Body of pancreas (tissue), 4 donors: Measurements from ENCODE around the gene LRRC8A. TPM values are rescaled to one million over a fixed set of nuclear protein-coding genes. Genes with fewer than 3 reads are reported as not detected.

Source experiments
- ATAC-seq: fragments of 150-250 bp; one replicate; pipeline ENCODE4 v1.9.1; 2016
- DNase-seq, 4 donors: peaks; one replicate each; pipeline ENCODE4 v3.0.0-alpha.2; 2019
- H3K27ac ChIP-seq, 4 donors: fragments of 200-600 bp; sonication (generic); 1 replicate in 3 of 4; 2 replicates in 1 of 4; pipeline versions ENCODE4 v1.5.1 to v1.6.1; 2016 to 2019; ENCODE audit warnings: mild to moderate bottlenecking in 1 of 4, mixed read lengths in 1 of 4, moderate library complexity in 1 of 4
- H3K27me3 ChIP-seq, 2 donors: fragments of 200-600 bp; sonication (generic); one replicate each; pipeline ENCODE4 v1.6.0; 2016; ENCODE audit warnings: mild to moderate bottlenecking in 1 of 2
- H3K36me3 ChIP-seq, 2 donors: fragments of 200-600 bp; sonication (generic); replicated peaks in 1 of 2; 2 replicates each; pipeline ENCODE4 v1.5.1; 2016; ENCODE audit warnings: low read depth in 2 of 2; ENCODE audit not compliant: insufficient read depth in 1 of 2
- H3K4me1 ChIP-seq: fragments of 200-600 bp; sonication (generic); one replicate; pipeline ENCODE4 v1.6.0; 2016
- H3K4me3 ChIP-seq, 2 donors: fragments of 200-600 bp; sonication (generic); 1 replicate in 1 of 2; 2 replicates in 1 of 2; pipeline ENCODE4 v1.5.1; 2016 to 2019
- H3K9me3 ChIP-seq, 3 donors: fragments of 200-600 bp; sonication (generic); 1 replicate in 2 of 3; 2 replicates in 1 of 3; pipeline ENCODE4 v1.5.1; 2016
- CTCF ChIP-seq, 7 experiments: fragments of 450-650 bp in 4 of 7; fragments of 200-600 bp in 3 of 7; sonication (generic) in 3 of 7; IDR thresholded peaks; one replicate each; pipeline ENCODE4 v1.5.1; 2016 to 2019; ENCODE audit warnings: antibody characterized with exemption in 7 of 7
- POLR2A ChIP-seq, 3 donors: fragments of 450-650 bp; IDR thresholded peaks; one replicate each; pipeline ENCODE4 v1.6.1; 2016; ENCODE audit warnings: antibody characterized with exemption in 3 of 3, mild to moderate bottlenecking in 2 of 3
- WGBS, 2 donors: methylation state at CpG; one replicate each; pipeline ENCODE4 v1.1.5; 2017; 5-methylcytosine and 5-hydroxymethylcytosine counted together
- intact Hi-C: fragments of 100-400 bp; cut with DNase I; formaldehyde crosslinking; loops from one replicate; pipeline ENCODE4 v1.15.1; 2023
- total RNA-seq, 2 donors: library from RNA; depleted of rRNA; stranded (reverse); fragments of >200 nt; gene quantifications; one replicate each; pipeline ENCODE4 v1.1.0, GENCODE V29; 2016

LRRC8A gene
- total RNA-seq, 2 donors from 2014 or later = 21.0 to 23.7 TPM

GRCh38 chr9:128901379-128901778 lies 19.4 kb downstream of the LRRC8A start:
- Histone ChIP-seq H3K27me3 (no peaks in the 10 kb centered on the region), H3K27ac (no peak overlapping the region), H3K36me3 (no peaks in the 10 kb centered on the region), H3K4me1 (peaks cover 12% of the 10 kb centered on the region), H3K9me3 (no peaks in the 10 kb centered on the region), H3K4me3 (no peak overlapping the region)
- intact Hi-C loops = no loop called here
- no peak for DNase-seq
- TF ChIP-seq CTCF (IDR thresholded peaks at IDR 0.05) (no peak), POLR2A (IDR thresholded peaks at IDR 0.05) (no peak)
- no peak for ATAC-seq
- WGBS, 2 donors = 60 to 89% methylated on average over 3 to 7 of the region's 7 CpGs

- ATAC-seq = no peak
- no peak for DNase-seq
- TF ChIP-seq CTCF (IDR thresholded peaks at IDR 0.05) (no peak), POLR2A (IDR thresholded peaks at IDR 0.05) (no peak)
- Histone ChIP-seq H3K36me3 (no peaks in the 10 kb centered on the region), H3K27ac (peak overlapping the region in 1 of 4 donors; percentile 47), H3K9me3 (no peaks in the 10 kb centered on the region), H3K27me3 (no peaks in the 10 kb centered on the region), H3K4me3 (no peak overlapping the region), H3K4me1 (peaks cover 12% of the 10 kb centered on the region)
- intact Hi-C loops = no loop called here
- 87% methylated on average over 5 of the region's 5 CpGs; no CpG with 5 or more reads in 1 of the 2 donors for WGBS, 2 donors
These were observed 19.9 kb downstream of the LRRC8A start for GRCh38 chr9:128901822-128902221.

- Histone ChIP-seq H3K27ac (peak overlapping the region in 2 of 4 donors; percentile 18 to 47), H3K36me3 (peaks cover 2 to 4% of the 10 kb centered on the region in 2 donors), H3K4me3 (no peak overlapping the region), H3K9me3 (no peaks in the 10 kb centered on the region), H3K27me3 (no peaks in the 10 kb centered on the region), H3K4me1 (peaks cover 12% of the 10 kb centered on the region)
- DNase-seq (peak in 1 of 4 donors; percentile 39), ATAC-seq (no peak)
- intact Hi-C loops = no loop called here
- no peak for TF ChIP-seq CTCF (IDR thresholded peaks at IDR 0.05)
- TF ChIP-seq POLR2A (IDR thresholded peaks at IDR 0.05) = no peak
- 79 to 81% methylated on average over 18 to 22 of the region's 23 CpGs for WGBS, 2 donors
These were observed 20.6 kb downstream of the LRRC8A start for GRCh38 chr9:128902351-128903078.

GRCh38 chr9:128903079-128903461 lies 21.1 kb downstream of the LRRC8A start:
- Histone ChIP-seq H3K27ac (peak overlapping the region in 2 of 4 donors; percentile 18 to 47), H3K4me3 (no peak overlapping the region), H3K27me3 (no peaks in the 10 kb centered on the region), H3K36me3 (peaks cover 6 to 8% of the 10 kb centered on the region in 2 donors), H3K4me1 (peaks cover 10% of the 10 kb centered on the region), H3K9me3 (no peaks in the 10 kb centered on the region)
- WGBS, 2 donors = no CpG with 5 or more reads among the region's 2 CpGs
- intact Hi-C loops = no loop called here
- peak; percentile 7 for ATAC-seq
- no peak for DNase-seq
- no peak for TF ChIP-seq CTCF (IDR thresholded peaks at IDR 0.05)
- no peak for TF ChIP-seq POLR2A (IDR thresholded peaks at IDR 0.05)
